Natural killer cell (primary cell): ENCODE results near the gene MEOX1. TPM values are rescaled to one million over a fixed set of nuclear protein-coding genes. Genes with fewer than 3 reads are reported as not detected.

ENCODE experiments used
- ATAC-seq, 3 donors: fragments of 150-1000 bp in 2 of 3; fragments of 200-7000 bp in 1 of 3; cut with Tn5 transposase; 1 replicate in 1 of 3; 2 replicates in 2 of 3; pipeline ENCODE4 v1.10.0; 2021; ENCODE audit warnings: mild to moderate bottlenecking in 2 of 3, moderate library complexity in 2 of 3
- DNase-seq, 2 donors: peaks; one replicate each; pipeline versions ENCODE4 v3.0.0 to v3.0.0-alpha.2; 2013 to 2021; ENCODE audit warnings: mixed read lengths in 1 of 2
- H3K27ac ChIP-seq: one replicate; pipeline ENCODE4 v1.5.1; 2013; ENCODE audit warnings: mild to moderate bottlenecking, low read length
- H3K27me3 ChIP-seq: one replicate; pipeline ENCODE4 v1.6.1; 2013; ENCODE audit warnings: low read length; ENCODE audit not compliant: control insufficient read depth, insufficient read depth
- H3K36me3 ChIP-seq: one replicate; pipeline ENCODE4 v1.6.1; 2013; ENCODE audit warnings: low read length; ENCODE audit not compliant: control insufficient read depth, insufficient read depth
- H3K4me1 ChIP-seq: one replicate; pipeline ENCODE4 v1.6.1; 2013; ENCODE audit warnings: low read length; ENCODE audit not compliant: control insufficient read depth, insufficient read depth
- H3K4me3 ChIP-seq: one replicate; pipeline ENCODE4 v1.5.1; 2013; ENCODE audit warnings: low read length
- H3K9me3 ChIP-seq: one replicate; pipeline ENCODE4 v1.6.1; 2013; ENCODE audit warnings: low read length; ENCODE audit not compliant: control insufficient read depth, insufficient read depth
- H3K27ac Mint-ChIP-seq, 2 donors: one replicate each; pipeline ENCODE4 v1.8.0; 2022; ENCODE audit warnings: mild to moderate bottlenecking in 2 of 2, mixed read lengths in 2 of 2, moderate library complexity in 1 of 2
- H3K27me3 Mint-ChIP-seq, 2 donors: one replicate each; pipeline ENCODE4 v1.8.0; 2022; ENCODE audit warnings: low read depth in 2 of 2, mixed read lengths in 2 of 2
- H3K36me3 Mint-ChIP-seq: one replicate; pipeline ENCODE4 v1.8.0; 2022; ENCODE audit warnings: mixed read lengths
- H3K4me1 Mint-ChIP-seq, 2 donors: one replicate each; pipeline ENCODE4 v1.8.0; 2022; ENCODE audit warnings: mixed read lengths in 2 of 2
- H3K4me3 Mint-ChIP-seq: one replicate; pipeline ENCODE4 v1.8.0; 2022; ENCODE audit warnings: mild to moderate bottlenecking, moderate library complexity, mixed read lengths
- H3K9me3 Mint-ChIP-seq, 2 donors: one replicate each; pipeline ENCODE4 v1.8.0; 2022; ENCODE audit warnings: mixed read lengths in 2 of 2
- WGBS: methylation state at CpG from one replicate; pipeline ENCODE4 v1.1.7; 2013; ENCODE audit warnings: missing lambda C conversion rate; ENCODE audit not compliant: insufficient coverage; 5-methylcytosine and 5-hydroxymethylcytosine counted together
- intact Hi-C: fragments of 100-400 bp; cut with micrococcal nuclease; formaldehyde crosslinking; loops from one replicate; pipeline ENCODE4 v1.14.2; 2022
- total RNA-seq, 4 donors: library from RNA; stranded (reverse); fragments of 120-200 nt in 1 of 4; gene quantifications; one replicate each; pipeline versions ENCODE4 v1.2.3 to v1.2.4, GENCODE V29; 2013 to 2022
- TF ChIP-seq, protein P1 (sequence below): fragments of 200-600 bp; IDR thresholded peaks from one replicate; pipeline ENCODE4 v1.8.0; 2022; ENCODE audit warnings: antibody characterized with exemption

MEOX1 gene
- total RNA-seq, 3 donors from 2014 or later (not counting 1 experiment from before 2014, with no cell fraction given), result 0.18 TPM; not detected in 2

GRCh38 chr17:43699438-43699756 is 37.7 kb upstream of the MEOX1 start:
- 67% methylated on average over 2 of the region's 3 CpGs for WGBS
- Mint-ChIP-seq H3K4me3 (no peak overlapping the region), H3K4me1 (peaks cover 37 to 38% of the 10 kb centered on the region in 2 donors), H3K27ac (peak overlapping the region in 1 of 2 donors; percentile 70), H3K36me3 (no peaks in the 10 kb centered on the region), H3K27me3 (peaks cover 46 to 51% of the 10 kb centered on the region in 2 donors), H3K9me3 (peaks cover 0 to 3% of the 10 kb centered on the region in 2 donors)
- Histone ChIP-seq H3K27me3 (peaks cover 17% of the 10 kb centered on the region), H3K27ac (no peak overlapping the region), H3K4me1 (peaks cover 35% of the 10 kb centered on the region), H3K9me3 (no peaks in the 10 kb centered on the region), H3K4me3 (no peak overlapping the region), H3K36me3 (no peaks in the 10 kb centered on the region)
- DNase-seq (no peak), ATAC-seq (no peak)
- intact Hi-C loops, result no loop called here
- TF ChIP-seq, protein P1, sequence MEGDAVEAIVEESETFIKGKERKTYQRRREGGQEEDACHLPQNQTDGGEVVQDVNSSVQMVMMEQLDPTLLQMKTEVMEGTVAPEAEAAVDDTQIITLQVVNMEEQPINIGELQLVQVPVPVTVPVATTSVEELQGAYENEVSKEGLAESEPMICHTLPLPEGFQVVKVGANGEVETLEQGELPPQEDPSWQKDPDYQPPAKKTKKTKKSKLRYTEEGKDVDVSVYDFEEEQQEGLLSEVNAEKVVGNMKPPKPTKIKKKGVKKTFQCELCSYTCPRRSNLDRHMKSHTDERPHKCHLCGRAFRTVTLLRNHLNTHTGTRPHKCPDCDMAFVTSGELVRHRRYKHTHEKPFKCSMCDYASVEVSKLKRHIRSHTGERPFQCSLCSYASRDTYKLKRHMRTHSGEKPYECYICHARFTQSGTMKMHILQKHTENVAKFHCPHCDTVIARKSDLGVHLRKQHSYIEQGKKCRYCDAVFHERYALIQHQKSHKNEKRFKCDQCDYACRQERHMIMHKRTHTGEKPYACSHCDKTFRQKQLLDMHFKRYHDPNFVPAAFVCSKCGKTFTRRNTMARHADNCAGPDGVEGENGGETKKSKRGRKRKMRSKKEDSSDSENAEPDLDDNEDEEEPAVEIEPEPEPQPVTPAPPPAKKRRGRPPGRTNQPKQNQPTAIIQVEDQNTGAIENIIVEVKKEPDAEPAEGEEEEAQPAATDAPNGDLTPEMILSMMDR, result no peak

DNA sequence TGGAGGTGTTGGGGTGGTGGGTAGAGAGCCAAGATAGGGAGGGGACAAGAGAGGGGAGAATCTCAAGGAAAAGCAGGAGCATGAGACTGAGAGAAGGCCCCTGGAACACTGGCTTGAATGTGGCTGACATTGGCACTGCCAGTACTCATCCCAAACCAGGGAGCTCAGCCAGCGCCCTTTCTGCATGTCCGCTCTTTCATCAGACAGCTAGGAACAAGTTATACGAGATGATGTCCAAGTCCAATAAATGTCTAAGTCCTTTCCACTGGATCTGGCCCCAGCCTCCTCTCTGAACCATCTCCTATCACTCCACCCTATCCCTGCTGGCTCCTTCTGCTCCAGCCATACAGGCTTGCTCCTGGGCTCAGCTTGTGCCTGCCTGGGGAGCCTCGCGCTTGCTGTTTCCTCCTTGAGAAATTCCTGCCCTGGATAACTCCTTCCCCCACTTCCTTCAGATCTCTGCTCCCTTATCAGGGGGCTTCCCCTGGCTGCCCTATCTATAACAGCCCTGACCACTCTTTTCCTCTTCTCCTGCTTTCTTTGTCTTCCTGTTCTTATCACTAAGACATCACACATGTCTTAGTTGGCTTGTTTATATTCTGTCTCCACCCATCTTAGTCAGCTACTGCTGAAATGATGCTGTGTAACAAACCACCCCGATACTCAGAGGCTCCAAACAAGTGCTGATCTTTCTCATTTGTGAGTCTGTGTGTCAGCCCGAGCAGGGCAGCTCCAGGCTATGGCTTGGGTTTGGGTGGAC is 37.1 kb upstream of the MEOX1 start:
- Histone ChIP-seq H3K27ac (no peak overlapping the region), H3K9me3 (no peaks in the 10 kb centered on the region), H3K27me3 (peaks cover 17% of the 10 kb centered on the region), H3K36me3 (no peaks in the 10 kb centered on the region), H3K4me3 (no peak overlapping the region), H3K4me1 (peaks cover 35% of the 10 kb centered on the region)
- Mint-ChIP-seq H3K4me1 (peaks cover 37 to 38% of the 10 kb centered on the region in 2 donors), H3K9me3 (peaks cover 0 to 3% of the 10 kb centered on the region in 2 donors), H3K27me3 (peaks cover 49 to 51% of the 10 kb centered on the region in 2 donors), H3K27ac (no peak overlapping the region), H3K36me3 (no peaks in the 10 kb centered on the region), H3K4me3 (no peak overlapping the region)
- TF ChIP-seq, protein P1, result no peak
- ATAC-seq (no peak), DNase-seq (no peak)
- WGBS, result 76% methylated on average over 7 of the region's 7 CpGs
- intact Hi-C loops, result no loop called here

DNA sequence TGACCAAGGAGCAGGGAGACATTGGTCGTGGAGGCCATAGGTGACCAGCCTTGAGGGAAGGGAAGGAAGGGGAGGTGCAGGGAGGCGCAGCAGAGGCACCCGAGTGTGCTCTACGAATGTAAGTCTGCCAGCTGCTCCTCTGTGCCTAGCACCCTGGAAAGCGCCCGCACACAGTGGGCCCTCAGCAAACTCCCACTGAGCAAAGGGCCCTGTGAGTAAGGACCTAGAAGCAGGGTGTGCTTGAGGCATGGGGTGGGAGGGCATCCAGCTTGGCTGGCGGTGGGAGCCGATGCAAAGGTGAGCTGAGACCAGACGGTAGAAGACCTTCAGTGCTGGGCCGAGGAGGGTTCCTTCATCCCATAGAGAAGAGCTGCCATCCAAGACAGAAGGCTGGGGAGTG is 36.2 kb upstream of the MEOX1 start:
- Histone ChIP-seq H3K9me3 (no peaks in the 10 kb centered on the region), H3K36me3 (no peaks in the 10 kb centered on the region), H3K4me1 (peaks cover 35% of the 10 kb centered on the region), H3K27ac (no peak overlapping the region), H3K27me3 (peaks cover 17% of the 10 kb centered on the region), H3K4me3 (no peak overlapping the region)
- Mint-ChIP-seq H3K4me3 (no peak overlapping the region), H3K27ac (no peak overlapping the region), H3K27me3 (peaks cover 42 to 46% of the 10 kb centered on the region in 2 donors), H3K4me1 (peaks cover 34 to 35% of the 10 kb centered on the region in 2 donors), H3K9me3 (peaks cover 0 to 3% of the 10 kb centered on the region in 2 donors), H3K36me3 (no peaks in the 10 kb centered on the region)
- 88% methylated on average over 10 of the region's 10 CpGs for WGBS
- DNase-seq (no peak), ATAC-seq (no peak)
- intact Hi-C loops, result no loop called here
- TF ChIP-seq, protein P1, result no peak

GRCh38 chr17:43696891-43697290 is 35.2 kb upstream of the MEOX1 start:
- no peak for DNase-seq
- intact Hi-C loops, result no loop called here
- Mint-ChIP-seq H3K4me1 (peaks cover 27% of the 10 kb centered on the region in 2 donors), H3K9me3 (peaks cover 0 to 3% of the 10 kb centered on the region in 2 donors), H3K36me3 (no peaks in the 10 kb centered on the region), H3K27ac (no peak overlapping the region), H3K27me3 (peaks cover 36 to 41% of the 10 kb centered on the region in 2 donors), H3K4me3 (no peak overlapping the region)
- WGBS, result 94% methylated on average over 2 of the region's 2 CpGs
- Histone ChIP-seq H3K27me3 (peaks cover 17% of the 10 kb centered on the region), H3K4me3 (no peak overlapping the region), H3K36me3 (no peaks in the 10 kb centered on the region), H3K4me1 (peaks cover 30% of the 10 kb centered on the region), H3K9me3 (no peaks in the 10 kb centered on the region), H3K27ac (no peak overlapping the region)
- ATAC-seq, result no peak
- TF ChIP-seq, protein P1, result no peak
